ENCODE measurements around the gene SEMA4B.

GRCh38 chr15:90241343-90242192 is 40.4 kb downstream of the SEMA4B start:
- TF ChIP-seq POLR2AphosphoS5 (IDR thresholded peaks at IDR 0.05) (no peak), EP300 (IDR thresholded peaks at IDR 0.05; ENCODE audit: low read depth) (no peak), POLR2A (IDR thresholded peaks at IDR 0.05) (no peak)
- TF ChIP-seq, protein P1, sequence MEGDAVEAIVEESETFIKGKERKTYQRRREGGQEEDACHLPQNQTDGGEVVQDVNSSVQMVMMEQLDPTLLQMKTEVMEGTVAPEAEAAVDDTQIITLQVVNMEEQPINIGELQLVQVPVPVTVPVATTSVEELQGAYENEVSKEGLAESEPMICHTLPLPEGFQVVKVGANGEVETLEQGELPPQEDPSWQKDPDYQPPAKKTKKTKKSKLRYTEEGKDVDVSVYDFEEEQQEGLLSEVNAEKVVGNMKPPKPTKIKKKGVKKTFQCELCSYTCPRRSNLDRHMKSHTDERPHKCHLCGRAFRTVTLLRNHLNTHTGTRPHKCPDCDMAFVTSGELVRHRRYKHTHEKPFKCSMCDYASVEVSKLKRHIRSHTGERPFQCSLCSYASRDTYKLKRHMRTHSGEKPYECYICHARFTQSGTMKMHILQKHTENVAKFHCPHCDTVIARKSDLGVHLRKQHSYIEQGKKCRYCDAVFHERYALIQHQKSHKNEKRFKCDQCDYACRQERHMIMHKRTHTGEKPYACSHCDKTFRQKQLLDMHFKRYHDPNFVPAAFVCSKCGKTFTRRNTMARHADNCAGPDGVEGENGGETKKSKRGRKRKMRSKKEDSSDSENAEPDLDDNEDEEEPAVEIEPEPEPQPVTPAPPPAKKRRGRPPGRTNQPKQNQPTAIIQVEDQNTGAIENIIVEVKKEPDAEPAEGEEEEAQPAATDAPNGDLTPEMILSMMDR (IDR thresholded peaks at IDR 0.05), result no peak

Data from transverse colon (tissue), 4 donors.